CD8-positive, alpha-beta memory T cell (primary cell): ENCODE measurements around the gene MS4A4A. TPM values are rescaled to one million over a fixed set of nuclear protein-coding genes. Genes with fewer than 3 reads are reported as not detected.

Experiments
- CTCF ChIA-PET: fragments of 350-600 bp; sonication (Branson Sonifier 250); formaldehyde crosslinking; loops from one replicate; lab custom pipeline; 2021; ENCODE audit warnings: antibody characterized with exemption; lab: Charles Lee
- POLR2A ChIA-PET: fragments of 350-600 bp; sonication (Branson Sonifier 250); formaldehyde crosslinking; loops from one replicate; lab custom pipeline; 2021; ENCODE audit warnings: antibody characterized with exemption; lab: Charles Lee
- DNase-seq, 5 donors: peaks; one replicate each; pipeline versions ENCODE4 v3.0.0 to v3.0.0-alpha.2; 2020 to 2022; ENCODE audit warnings: mixed read lengths in 1 of 5
- H3K27ac ChIP-seq: one replicate; pipeline ENCODE4 v1.7.0; 2013; ENCODE audit warnings: low read depth, mild to moderate bottlenecking, low read length, moderate library complexity
- H3K27me3 ChIP-seq: 2 replicates; pipeline ENCODE4 v1.7.0; 2013; ENCODE audit warnings: low read length, mild to moderate bottlenecking; ENCODE audit not compliant: insufficient read depth, poor library complexity, severe bottlenecking
- H3K36me3 ChIP-seq: 2 replicates; pipeline ENCODE4 v1.7.0; 2013; ENCODE audit warnings: mild to moderate bottlenecking, low read length, moderate library complexity; ENCODE audit not compliant: insufficient read depth
- H3K4me1 ChIP-seq: 2 replicates; pipeline ENCODE4 v1.7.0; 2013; ENCODE audit warnings: mild to moderate bottlenecking, low read length, moderate library complexity; ENCODE audit not compliant: insufficient read depth
- H3K4me3 ChIP-seq: 2 replicates; pipeline ENCODE4 v1.7.0; 2013; ENCODE audit warnings: mild to moderate bottlenecking, low read length
- H3K9me3 ChIP-seq: 2 replicates; pipeline ENCODE4 v1.7.0; 2013; ENCODE audit warnings: mild to moderate bottlenecking, low read length
- H3K27ac Mint-ChIP-seq, 8 donors: one replicate each; pipeline ENCODE4 v1.8.0; 2020 to 2021; ENCODE audit warnings: mixed read lengths in 8 of 8, mild to moderate bottlenecking in 6 of 8, inconsistent platforms in 3 of 8, moderate library complexity in 3 of 8
- H3K27me3 Mint-ChIP-seq, 2 donors: one replicate each; pipeline ENCODE4 v1.8.0; 2020 to 2021; ENCODE audit warnings: mixed read lengths in 2 of 2, mild to moderate bottlenecking in 1 of 2, moderate library complexity in 1 of 2
- H3K36me3 Mint-ChIP-seq, 3 donors: one replicate each; pipeline ENCODE4 v1.8.0; 2020 to 2021; ENCODE audit warnings: mixed read lengths in 3 of 3, inconsistent platforms in 1 of 3, mild to moderate bottlenecking in 1 of 3
- H3K4me1 Mint-ChIP-seq, 3 donors: one replicate each; pipeline ENCODE4 v1.8.0; 2020 to 2021; ENCODE audit warnings: mixed read lengths in 3 of 3, inconsistent platforms in 1 of 3, mild to moderate bottlenecking in 1 of 3
- H3K4me3 Mint-ChIP-seq, 7 donors: one replicate each; pipeline ENCODE4 v1.8.0; 2020 to 2021; ENCODE audit warnings: mixed read lengths in 7 of 7, mild to moderate bottlenecking in 6 of 7, moderate library complexity in 4 of 7, inconsistent platforms in 2 of 7
- H3K9me3 Mint-ChIP-seq, 5 donors: one replicate each; pipeline ENCODE4 v1.8.0; 2020 to 2022; ENCODE audit warnings: mixed read lengths in 5 of 5, mild to moderate bottlenecking in 3 of 5, moderate library complexity in 2 of 5, inconsistent platforms in 1 of 5
- polyA plus RNA-seq: library from polyadenylated mRNA; unstranded; fragments of 300-500 nt; fragmentation: Illumina TruSeq; gene quantifications from one replicate; pipeline ENCODE4 v1.2.3, GENCODE V29; 2021
- total RNA-seq, 2 experiments: library from RNA; stranded (reverse); gene quantifications; one replicate each; pipeline ENCODE4 v1.2.3, GENCODE V29; 2021

Gene MS4A4A
- total RNA-seq (under 1 TPM in 1 of 2 experiments, not detected in 1; 0.20 TPM), polyA plus RNA-seq (not detected)

DNA sequence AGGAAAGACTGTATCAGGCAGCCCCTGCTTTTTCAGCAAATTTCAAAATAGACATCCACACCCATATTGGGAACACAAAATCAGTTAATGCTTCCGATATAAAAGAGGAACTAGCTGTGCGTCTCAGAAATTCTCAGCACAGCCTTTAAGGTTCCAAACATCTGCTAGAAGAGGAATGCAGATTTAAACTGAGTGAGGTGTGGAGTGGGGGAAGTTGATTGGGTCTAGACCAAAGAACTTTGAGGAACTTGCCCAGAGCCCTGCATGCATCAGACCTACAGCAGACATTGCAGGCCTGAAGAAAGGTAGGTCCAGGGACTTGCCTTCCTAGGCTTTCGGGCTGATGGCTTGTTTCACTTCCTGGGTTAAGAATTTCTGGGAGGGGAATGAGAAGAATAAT lies at the start of gene MS4A4A:
Gene MS4A4A, plus strand, starts transcription at position 255 of the 400 bp plus-strand sequence. Its CDS starts 10 bp downstream, at position 265.
- Mint-ChIP-seq H3K4me3 (no peak within 1 kb of the TSS), H3K4me1 (no peaks in the 10 kb centered on the region), H3K9me3 (no peaks in the 10 kb centered on the region), H3K27ac (no peak within 1 kb of the TSS), H3K36me3 (no peaks in the 10 kb centered on the region), H3K27me3 (peaks cover 9 to 23% of the 10 kb centered on the region in 2 donors)
- Histone ChIP-seq H3K36me3 (no peaks in the 10 kb centered on the region), H3K27ac (no peak within 1 kb of the TSS), H3K4me3 (no peak within 1 kb of the TSS), H3K9me3 (no peaks in the 10 kb centered on the region), H3K4me1 (no peaks in the 10 kb centered on the region), H3K27me3 (no peaks in the 10 kb centered on the region)
- ChIA-PET POLR2A (no interaction called here), CTCF (no interaction called here)
- no peak for DNase-seq

DNA sequence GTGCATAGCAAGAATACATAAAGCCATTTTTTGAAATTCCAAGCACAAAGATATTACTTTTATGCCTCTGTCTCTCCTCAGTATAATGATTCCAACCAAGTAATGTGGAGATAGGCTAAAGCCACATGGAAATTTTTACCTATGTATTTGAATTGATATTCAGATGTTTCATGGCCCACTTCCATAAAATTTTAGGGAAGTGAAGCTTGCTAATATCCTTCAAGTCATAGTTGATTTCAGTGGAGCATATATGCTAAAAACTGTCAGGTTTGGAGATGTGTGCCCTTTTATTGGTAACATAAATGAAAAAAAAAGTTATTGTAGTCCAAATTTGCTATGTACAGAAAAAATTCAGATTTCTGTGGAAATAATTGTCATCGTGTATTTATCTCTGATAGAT lies 49.8 kb upstream of the MS4A4A start:
- H3K27me3 Mint-ChIP-seq, result peaks cover 3 to 5% of the 10 kb centered on the region in 2 donors
- no peaks in the 10 kb centered on the region for H3K4me1 ChIP-seq
- no peak overlapping the region for H3K4me3 ChIP-seq
- no peak overlapping the region for H3K4me3 Mint-ChIP-seq
- no peaks in the 10 kb centered on the region for H3K36me3 ChIP-seq
- H3K36me3 Mint-ChIP-seq, result no peaks in the 10 kb centered on the region
- no peak overlapping the region for H3K27ac ChIP-seq
- no peaks in the 10 kb centered on the region for H3K4me1 Mint-ChIP-seq
- H3K27ac Mint-ChIP-seq, result no peak overlapping the region
- ChIA-PET POLR2A (no interaction called here), CTCF (interaction anchor here (0.5 kb wide), 1 partner anchor 39 kb away, joined by 3 read pairs; no protein-coding TSS in a partner anchor)
- no peak for DNase-seq
- H3K27me3 ChIP-seq, result no peaks in the 10 kb centered on the region
- no peaks in the 10 kb centered on the region for H3K9me3 Mint-ChIP-seq
- no peaks in the 10 kb centered on the region for H3K9me3 ChIP-seq

DNA sequence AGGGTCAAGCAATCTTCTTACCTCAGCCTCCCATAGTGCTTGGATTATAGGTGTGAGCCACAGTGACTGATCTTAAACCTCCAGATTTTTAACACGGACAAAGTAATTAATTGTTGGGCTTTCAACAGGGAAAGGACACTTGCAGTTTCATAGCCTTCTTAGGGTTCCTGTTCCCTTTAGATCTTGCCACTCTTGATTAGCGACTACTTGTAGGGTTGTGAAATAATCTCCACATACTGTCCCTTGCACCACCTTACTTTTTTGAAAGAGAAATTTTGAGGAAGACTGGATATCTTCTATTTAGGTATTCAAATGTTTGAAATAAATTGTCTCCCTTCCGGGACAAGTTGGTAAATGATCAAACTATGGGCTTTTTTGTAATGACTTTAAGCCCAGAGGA lies 45.1 kb upstream of the MS4A4A start:
- Mint-ChIP-seq H3K27me3 (peaks cover 7 to 24% of the 10 kb centered on the region in 2 donors), H3K27ac (no peak overlapping the region), H3K9me3 (peaks cover 0 to 2% (median 0%) of the 10 kb centered on the region in 5 donors), H3K36me3 (no peaks in the 10 kb centered on the region), H3K4me1 (no peaks in the 10 kb centered on the region), H3K4me3 (no peak overlapping the region)
- no peaks in the 10 kb centered on the region for H3K9me3 ChIP-seq
- CTCF ChIA-PET, result no interaction called here
- no peaks in the 10 kb centered on the region for H3K4me1 ChIP-seq
- no peak overlapping the region for H3K27ac ChIP-seq
- DNase-seq, result no peak
- POLR2A ChIA-PET, result no interaction called here
- no peaks in the 10 kb centered on the region for H3K27me3 ChIP-seq
- no peaks in the 10 kb centered on the region for H3K36me3 ChIP-seq
- no peak overlapping the region for H3K4me3 ChIP-seq

DNA sequence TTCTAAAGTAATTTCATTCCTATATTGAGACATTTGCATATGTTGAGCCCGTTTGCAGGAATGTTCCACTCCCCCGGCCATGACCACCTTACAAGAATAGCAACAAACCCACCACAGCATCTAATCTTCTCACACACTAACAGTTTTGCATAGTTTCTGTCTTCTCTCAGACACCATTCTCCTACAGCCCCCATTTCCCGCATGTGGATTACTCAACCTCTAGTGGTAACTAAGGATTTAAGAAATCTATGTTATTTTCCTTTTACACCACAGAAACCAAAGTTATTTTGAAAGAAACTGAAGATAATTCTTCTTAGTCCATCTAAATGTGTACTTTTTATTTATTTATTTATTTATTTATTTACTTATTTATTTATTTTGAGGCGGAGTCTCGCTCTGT lies 39.8 kb upstream of the MS4A4A start:
- DNase-seq, result no peak
- CTCF ChIA-PET, result no interaction called here
- Mint-ChIP-seq H3K4me1 (no peaks in the 10 kb centered on the region), H3K36me3 (no peaks in the 10 kb centered on the region), H3K27ac (no peak overlapping the region), H3K27me3 (peaks cover 9 to 45% of the 10 kb centered on the region in 2 donors), H3K4me3 (no peak overlapping the region), H3K9me3 (peaks cover 0 to 2% (median 0%) of the 10 kb centered on the region in 5 donors)
- POLR2A ChIA-PET, result no interaction called here
- Histone ChIP-seq H3K27ac (no peak overlapping the region), H3K4me3 (no peak overlapping the region), H3K9me3 (no peaks in the 10 kb centered on the region), H3K36me3 (no peaks in the 10 kb centered on the region), H3K27me3 (no peaks in the 10 kb centered on the region), H3K4me1 (no peaks in the 10 kb centered on the region)

DNA sequence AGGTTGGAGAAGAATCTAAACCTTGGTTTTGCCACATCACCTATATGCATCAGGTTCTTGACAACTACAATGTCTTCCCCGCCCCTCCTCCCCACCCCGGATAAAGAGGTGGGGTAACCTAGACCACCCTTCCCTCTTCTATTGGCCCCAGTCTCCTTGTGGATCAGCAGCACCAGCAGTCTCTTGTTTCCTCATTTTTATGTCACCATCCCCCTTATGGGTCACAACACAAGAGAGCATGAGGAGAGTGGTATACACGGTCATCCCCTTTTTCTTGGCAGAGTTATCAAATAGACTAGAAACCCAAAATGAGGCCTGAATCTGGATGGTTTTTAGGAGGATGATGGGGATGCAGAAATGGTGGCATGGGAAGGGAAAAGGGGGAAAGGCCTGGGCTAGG lies 38.7 kb upstream of the MS4A4A start:
- CTCF ChIA-PET, result no interaction called here
- H3K27ac Mint-ChIP-seq, result no peak overlapping the region
- H3K27ac ChIP-seq, result no peak overlapping the region
- no peaks in the 10 kb centered on the region for H3K36me3 Mint-ChIP-seq
- no peaks in the 10 kb centered on the region for H3K36me3 ChIP-seq
- DNase-seq, result no peak
- no peaks in the 10 kb centered on the region for H3K27me3 ChIP-seq
- no peak overlapping the region for H3K4me3 ChIP-seq
- H3K4me1 ChIP-seq, result no peaks in the 10 kb centered on the region
- H3K4me3 Mint-ChIP-seq, result no peak overlapping the region
- H3K9me3 Mint-ChIP-seq, result peaks cover 0 to 2% (median 0%) of the 10 kb centered on the region in 5 donors
- POLR2A ChIA-PET, result no interaction called here
- peaks cover 9 to 45% of the 10 kb centered on the region in 2 donors for H3K27me3 Mint-ChIP-seq
- no peaks in the 10 kb centered on the region for H3K9me3 ChIP-seq
- H3K4me1 Mint-ChIP-seq, result no peaks in the 10 kb centered on the region

DNA sequence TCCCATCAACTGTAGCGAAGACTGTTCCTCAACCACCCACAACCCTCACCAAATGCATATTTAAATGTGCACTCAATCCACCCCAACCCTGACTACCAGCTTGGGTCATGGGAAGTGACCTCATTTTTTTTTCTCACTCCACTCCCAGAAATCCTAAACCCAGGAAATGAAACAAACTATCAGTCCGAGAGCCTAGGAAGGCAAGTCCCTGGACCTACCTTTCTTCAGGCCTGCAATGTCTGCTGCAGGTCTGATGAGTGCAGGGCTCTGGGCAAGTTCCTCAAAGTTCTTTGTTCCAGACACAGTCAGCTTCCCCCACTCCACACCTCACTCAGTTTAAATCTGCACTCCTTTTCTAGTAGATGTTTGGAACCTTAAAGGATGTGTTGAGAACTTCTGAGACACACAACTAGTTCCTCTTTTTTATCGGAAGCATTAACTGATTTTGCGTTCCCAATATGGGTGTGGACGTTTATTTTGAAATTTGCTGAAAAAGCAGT lies 37.7 kb upstream of the MS4A4A start, which contains the start of gene MS4A4E:
Gene MS4A4E, minus strand, starts transcription at position 398 of the 500 bp plus-strand sequence. CDS start 13,082 bp downstream, outside the sequence.
- H3K9me3 ChIP-seq, result no peaks in the 10 kb centered on the region
- POLR2A ChIA-PET, result no interaction called here
- DNase-seq, result no peak
- CTCF ChIA-PET, result interaction anchor here (1.9 kb wide), 1 partner anchor 9 kb away, joined by 6 read pairs; no protein-coding TSS in a partner anchor
- no peaks in the 10 kb centered on the region for H3K4me1 Mint-ChIP-seq
- H3K4me3 Mint-ChIP-seq, result no peak within 1 kb of the TSS
- H3K4me1 ChIP-seq, result no peaks in the 10 kb centered on the region
- H3K27ac ChIP-seq, result no peak within 1 kb of the TSS
- H3K27me3 ChIP-seq, result no peaks in the 10 kb centered on the region
- no peaks in the 10 kb centered on the region for H3K9me3 Mint-ChIP-seq
- H3K4me3 ChIP-seq, result no peak within 1 kb of the TSS
- H3K36me3 Mint-ChIP-seq, result no peaks in the 10 kb centered on the region
- H3K27me3 Mint-ChIP-seq, result peaks cover 5 to 47% of the 10 kb centered on the region in 2 donors
- H3K36me3 ChIP-seq, result no peaks in the 10 kb centered on the region
- H3K27ac Mint-ChIP-seq, result no peak within 1 kb of the TSS

DNA sequence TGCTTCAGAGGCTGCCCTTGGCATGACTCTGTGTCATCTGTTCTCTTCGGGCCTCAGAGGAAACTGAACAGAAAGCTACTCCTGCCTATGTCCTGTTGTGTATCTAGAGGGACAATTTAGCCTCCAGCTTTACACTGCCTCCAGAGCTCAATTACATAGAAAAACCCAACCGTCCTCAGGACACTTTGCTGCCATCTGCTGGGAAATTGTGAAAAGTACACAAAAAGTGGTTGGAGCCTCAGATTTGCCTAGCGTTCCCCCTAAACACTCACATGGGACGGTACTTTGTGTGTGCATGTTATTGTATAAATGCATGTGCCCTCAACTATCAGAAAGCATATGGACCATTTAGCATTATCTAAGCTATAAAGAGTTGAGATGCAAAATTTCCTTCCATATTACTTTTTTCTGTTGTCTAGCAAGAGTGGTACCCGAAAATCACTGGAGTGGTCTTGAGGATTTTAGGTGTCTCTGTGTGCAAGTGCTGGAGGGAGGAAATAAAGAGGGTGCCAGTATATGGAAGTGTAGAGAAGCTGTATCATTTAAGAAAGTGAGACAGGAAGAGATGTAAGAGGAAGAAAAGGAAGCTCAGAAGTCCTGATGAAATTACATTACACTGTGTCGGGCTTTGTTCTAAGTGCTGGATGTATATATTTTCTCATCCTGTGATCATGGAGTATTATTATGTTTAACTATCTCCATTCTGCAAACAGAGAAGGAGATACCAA lies 28.8 kb upstream of the MS4A4A start:
- Mint-ChIP-seq H3K36me3 (no peaks in the 10 kb centered on the region), H3K4me1 (no peaks in the 10 kb centered on the region), H3K27ac (no peak overlapping the region), H3K9me3 (peaks cover 0 to 3% (median 0%) of the 10 kb centered on the region in 5 donors), H3K27me3 (peaks cover 11 to 47% of the 10 kb centered on the region in 2 donors), H3K4me3 (no peak overlapping the region)
- POLR2A ChIA-PET, result no interaction called here
- Histone ChIP-seq H3K9me3 (no peaks in the 10 kb centered on the region), H3K4me3 (no peak overlapping the region), H3K27ac (no peak overlapping the region), H3K27me3 (no peaks in the 10 kb centered on the region), H3K36me3 (no peaks in the 10 kb centered on the region), H3K4me1 (no peaks in the 10 kb centered on the region)
- CTCF ChIA-PET, result interaction anchor here (1.0 to 1.3 kb wide), 8 partner anchors 9 to 497 kb away, joined by 3 to 6 read pairs (median 4); partner anchors contain the start of genes MS4A4E and STX3
- DNase-seq, result peak in 2 of 5 donors; percentile 4 to 11
